Activated naive CD8-positive, alpha-beta T cell (primary cell): ENCODE data around the gene ZBTB20.

ENCODE experiments used
- H3K27ac Mint-ChIP-seq: one replicate; pipeline ENCODE4 v1.8.0; 2021; ENCODE audit warnings: mixed read lengths
- H3K27me3 Mint-ChIP-seq: one replicate; pipeline ENCODE4 v1.8.0; 2021; ENCODE audit warnings: mixed read lengths
- H3K36me3 Mint-ChIP-seq: one replicate; pipeline ENCODE4 v1.8.0; 2021; ENCODE audit warnings: mixed read lengths
- H3K4me1 Mint-ChIP-seq: one replicate; pipeline ENCODE4 v1.8.0; 2021; ENCODE audit warnings: low read depth, mixed read lengths
- H3K4me3 Mint-ChIP-seq: one replicate; pipeline ENCODE4 v1.8.0; 2021; ENCODE audit warnings: mild to moderate bottlenecking, mixed read lengths
- H3K9me3 Mint-ChIP-seq: one replicate; pipeline ENCODE4 v1.8.0; 2021; ENCODE audit warnings: low read depth, mixed read lengths

Gene ZBTB20

DNA sequence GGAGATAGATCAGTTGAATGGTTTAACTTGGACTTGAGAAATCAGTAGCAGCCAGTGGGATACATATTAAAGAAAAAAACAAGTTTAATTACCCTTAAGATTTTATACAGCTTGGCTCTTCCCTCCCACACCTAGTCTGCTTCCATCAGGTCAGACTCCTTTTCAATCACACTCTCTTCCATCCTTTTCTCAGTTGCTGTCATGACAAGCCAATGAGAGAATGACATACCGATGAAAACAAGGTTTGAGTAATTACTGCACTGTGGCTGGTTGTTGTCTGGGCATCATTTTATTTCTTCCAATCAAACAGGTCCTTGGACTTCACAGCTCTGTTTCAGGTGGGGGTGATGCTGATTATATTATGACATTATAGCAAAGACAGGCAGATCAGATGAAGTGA is 424.6 kb downstream of the ZBTB20 start:
- Mint-ChIP-seq H3K4me3 (no peak overlapping the region), H3K4me1 (peaks cover 52% of the 10 kb centered on the region), H3K27me3 (no peaks in the 10 kb centered on the region), H3K9me3 (no peaks in the 10 kb centered on the region), H3K36me3 (peaks cover 14% of the 10 kb centered on the region), H3K27ac (no peak overlapping the region)

DNA sequence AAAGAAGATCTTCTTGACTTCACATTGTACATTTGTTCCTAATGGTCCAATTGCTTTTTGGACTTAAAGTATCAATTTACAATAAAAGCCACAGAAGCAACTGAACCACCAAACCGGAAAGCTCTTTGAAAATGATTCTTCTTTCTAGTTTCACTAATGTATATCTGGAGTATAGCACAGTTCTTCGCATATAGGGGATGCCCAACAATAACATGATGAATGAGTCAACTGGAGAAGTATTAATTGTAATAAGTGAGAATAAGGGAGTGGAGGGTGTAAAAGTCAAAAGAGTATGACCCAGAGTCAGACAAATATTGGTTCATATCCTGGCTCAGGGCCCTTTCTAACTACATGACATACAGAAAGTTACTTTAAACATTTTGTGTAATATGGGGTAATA is 425.2 kb downstream of the ZBTB20 start:
- Mint-ChIP-seq H3K27me3 (no peaks in the 10 kb centered on the region), H3K27ac (no peak overlapping the region), H3K9me3 (no peaks in the 10 kb centered on the region), H3K36me3 (peaks cover 14% of the 10 kb centered on the region), H3K4me1 (peaks cover 54% of the 10 kb centered on the region), H3K4me3 (no peak overlapping the region)

DNA sequence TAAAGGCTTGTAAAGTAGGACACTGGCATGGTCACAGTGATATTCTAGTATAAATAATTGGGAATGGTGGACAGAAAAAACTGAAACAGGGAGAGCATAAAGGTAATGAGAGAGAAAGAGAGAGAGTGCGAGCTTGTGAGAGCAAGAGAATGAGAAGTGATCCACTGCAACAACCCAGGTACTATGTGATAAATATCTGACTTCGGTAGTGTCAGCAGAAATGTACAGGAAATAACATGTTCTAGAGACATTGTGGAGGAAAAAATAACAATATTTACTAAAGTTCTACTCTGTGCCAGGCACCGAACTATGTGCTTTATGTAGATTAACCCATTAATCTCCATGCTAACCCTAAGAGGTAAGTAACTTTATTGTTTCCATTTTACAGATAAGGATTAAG is 425.9 kb downstream of the ZBTB20 start:
- H3K36me3 Mint-ChIP-seq = peaks cover 14% of the 10 kb centered on the region
- H3K27me3 Mint-ChIP-seq = no peaks in the 10 kb centered on the region
- H3K27ac Mint-ChIP-seq = no peak overlapping the region
- no peaks in the 10 kb centered on the region for H3K9me3 Mint-ChIP-seq
- H3K4me3 Mint-ChIP-seq = no peak overlapping the region
- H3K4me1 Mint-ChIP-seq = peaks cover 56% of the 10 kb centered on the region

DNA sequence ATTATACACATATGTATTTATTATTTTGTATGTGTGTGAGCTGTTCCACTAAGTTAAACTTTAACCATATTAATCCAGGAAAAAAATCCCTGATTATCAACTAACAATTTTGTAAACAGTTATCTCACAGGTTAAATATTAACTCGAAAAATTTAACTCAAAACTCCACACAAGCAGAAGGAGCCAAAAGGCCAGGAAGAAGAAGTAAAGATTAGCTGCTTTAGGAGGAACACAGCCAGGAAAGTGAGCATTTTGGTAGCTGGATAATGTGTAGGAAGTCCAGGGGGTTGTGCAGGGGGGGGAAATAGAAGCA is 428.2 kb downstream of the ZBTB20 start:
- peaks cover 54% of the 10 kb centered on the region for H3K4me1 Mint-ChIP-seq
- H3K36me3 Mint-ChIP-seq = peaks cover 13% of the 10 kb centered on the region
- no peaks in the 10 kb centered on the region for H3K27me3 Mint-ChIP-seq
- no peaks in the 10 kb centered on the region for H3K9me3 Mint-ChIP-seq
- H3K27ac Mint-ChIP-seq = no peak overlapping the region
- no peak overlapping the region for H3K4me3 Mint-ChIP-seq

DNA sequence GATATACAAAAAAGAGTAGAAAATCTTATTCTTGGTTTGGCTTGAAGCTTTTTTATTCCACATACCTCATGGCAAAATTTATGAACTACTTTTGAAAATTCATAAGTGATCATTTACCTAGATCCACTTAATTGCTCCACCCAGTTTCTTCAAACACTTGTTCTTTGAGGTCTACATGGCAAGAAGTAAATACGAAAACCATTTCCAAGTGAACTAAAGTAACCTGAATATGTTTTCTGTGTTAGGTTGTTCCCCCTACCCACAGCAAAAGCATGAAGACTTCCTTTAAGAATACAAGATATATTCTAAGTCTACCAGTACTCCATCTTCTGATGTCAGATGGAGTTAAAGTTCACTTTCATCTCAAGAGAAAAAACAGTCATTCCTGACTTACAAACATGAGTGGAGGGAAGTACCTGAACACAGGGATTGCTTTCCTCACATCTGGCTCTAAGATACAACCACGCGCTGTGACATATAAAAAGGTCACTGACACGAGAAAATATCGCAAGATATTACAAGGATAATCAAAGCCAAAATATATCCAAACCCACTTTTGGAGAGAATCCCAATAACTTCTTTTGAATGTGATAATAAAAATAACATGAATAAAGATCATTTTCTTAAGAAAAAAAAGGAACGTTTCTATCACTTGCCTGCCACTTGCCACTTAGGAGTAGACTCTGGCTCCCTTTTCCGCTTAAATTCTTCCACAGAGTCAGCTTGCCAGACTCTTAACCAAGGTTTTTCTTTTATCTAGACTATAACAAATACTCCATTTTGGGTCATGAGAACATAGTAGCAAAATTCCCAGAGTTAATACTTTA is 428.8 kb downstream of the ZBTB20 start:
- H3K4me3 Mint-ChIP-seq = no peak overlapping the region
- H3K36me3 Mint-ChIP-seq = peaks cover 14% of the 10 kb centered on the region
- H3K27ac Mint-ChIP-seq = no peak overlapping the region
- peaks cover 53% of the 10 kb centered on the region for H3K4me1 Mint-ChIP-seq
- H3K27me3 Mint-ChIP-seq = no peaks in the 10 kb centered on the region
- H3K9me3 Mint-ChIP-seq = no peaks in the 10 kb centered on the region

DNA sequence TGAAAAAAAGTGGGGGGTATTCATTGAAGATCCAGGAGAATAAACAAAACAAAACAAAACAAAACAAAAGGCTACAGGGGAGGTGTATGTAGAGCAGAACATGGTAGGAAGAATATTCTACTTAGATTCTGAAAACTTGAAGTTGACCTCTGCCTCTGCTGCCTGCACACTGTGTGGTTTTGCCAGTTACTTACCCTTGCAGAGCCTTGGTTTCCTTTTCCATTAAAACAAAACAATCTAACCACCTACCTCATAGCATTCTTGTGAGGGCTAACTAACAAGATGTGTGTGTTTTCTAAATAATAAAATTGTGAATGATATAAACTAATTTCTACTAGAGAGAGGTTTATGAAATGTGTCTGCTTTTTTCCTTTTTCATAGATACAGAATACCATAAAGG is 430.2 kb downstream of the ZBTB20 start:
- no peak overlapping the region for H3K4me3 Mint-ChIP-seq

DNA sequence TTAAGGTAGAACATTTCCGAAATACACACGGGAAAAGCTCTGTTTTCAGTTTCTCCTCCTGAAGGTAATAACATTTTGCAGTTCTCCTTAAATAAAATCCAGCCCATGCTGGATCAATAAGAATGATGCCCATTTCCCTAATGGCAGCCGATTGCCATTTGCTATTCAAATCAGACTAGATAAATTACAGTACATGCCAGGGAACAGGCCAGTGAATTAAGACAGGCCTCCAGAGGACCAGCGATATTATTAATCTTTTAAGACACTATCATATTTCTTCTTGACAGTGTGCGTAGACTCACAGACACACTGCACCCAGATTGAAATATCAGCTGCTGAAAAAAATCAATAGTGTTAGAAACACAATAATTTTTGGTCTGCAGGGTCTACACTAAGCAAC is 431.0 kb downstream of the ZBTB20 start:
- H3K36me3 Mint-ChIP-seq = peaks cover 13% of the 10 kb centered on the region
- no peaks in the 10 kb centered on the region for H3K9me3 Mint-ChIP-seq
- H3K4me1 Mint-ChIP-seq = peaks cover 34% of the 10 kb centered on the region
- no peak overlapping the region for H3K27ac Mint-ChIP-seq
- no peak overlapping the region for H3K4me3 Mint-ChIP-seq
- H3K27me3 Mint-ChIP-seq = no peaks in the 10 kb centered on the region

More for the DNA sequence above, 430.2 kb downstream of the ZBTB20 start:
- H3K4me1 Mint-ChIP-seq = peaks cover 42% of the 10 kb centered on the region
- no peaks in the 10 kb centered on the region for H3K27me3 Mint-ChIP-seq
- peaks cover 12% of the 10 kb centered on the region for H3K36me3 Mint-ChIP-seq
- H3K9me3 Mint-ChIP-seq = no peaks in the 10 kb centered on the region
- H3K27ac Mint-ChIP-seq = no peak overlapping the region

DNA sequence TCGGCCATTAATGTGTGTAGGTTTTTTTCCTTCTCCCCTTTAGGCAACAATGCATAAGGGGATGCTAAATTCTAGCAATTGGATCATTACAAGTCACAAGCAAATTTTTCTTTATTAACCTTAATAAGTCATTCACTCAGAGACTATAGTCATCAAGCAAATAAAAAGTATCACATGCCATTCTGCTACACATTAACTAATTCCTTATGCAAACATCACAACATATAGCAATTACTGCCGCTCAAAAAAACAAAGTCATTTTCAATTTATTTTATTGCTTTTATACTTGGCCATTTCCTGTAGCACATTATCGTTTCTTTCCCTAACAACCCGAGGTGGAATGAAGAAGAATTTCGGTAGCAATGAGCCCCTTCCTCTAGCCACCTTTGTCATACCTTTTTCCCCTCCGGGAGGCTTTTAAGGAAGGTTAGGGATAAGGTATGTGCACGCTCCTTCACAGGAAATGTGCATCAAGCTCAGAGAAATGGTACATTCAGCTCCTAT is 432.1 kb downstream of the ZBTB20 start:
- Mint-ChIP-seq H3K4me3 (no peak overlapping the region), H3K9me3 (no peaks in the 10 kb centered on the region), H3K4me1 (peaks cover 26% of the 10 kb centered on the region), H3K27me3 (no peaks in the 10 kb centered on the region), H3K36me3 (peaks cover 23% of the 10 kb centered on the region), H3K27ac (no peak overlapping the region)

DNA sequence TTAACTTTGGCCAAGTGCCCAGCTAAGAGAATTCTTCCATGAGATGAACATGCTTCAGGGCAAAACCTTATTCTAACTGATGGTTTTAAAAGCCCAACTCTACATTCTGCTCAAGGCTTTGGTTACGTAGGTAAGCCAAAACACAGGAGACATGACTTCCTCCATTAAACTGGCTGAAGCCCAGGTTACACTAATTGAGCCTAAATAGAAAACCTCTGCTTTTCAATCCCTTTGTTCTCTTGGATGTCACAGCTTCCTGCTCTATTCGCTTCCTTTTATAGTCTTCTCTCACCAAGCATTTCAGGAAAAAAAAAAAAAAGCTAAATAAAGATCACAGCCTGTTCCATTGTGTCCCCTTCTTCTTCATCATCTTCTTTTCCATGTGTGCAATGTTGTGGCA is 432.9 kb downstream of the ZBTB20 start:
- Mint-ChIP-seq H3K4me1 (peaks cover 23% of the 10 kb centered on the region), H3K4me3 (no peak overlapping the region), H3K27ac (no peak overlapping the region), H3K36me3 (peaks cover 27% of the 10 kb centered on the region), H3K9me3 (no peaks in the 10 kb centered on the region), H3K27me3 (no peaks in the 10 kb centered on the region)

DNA sequence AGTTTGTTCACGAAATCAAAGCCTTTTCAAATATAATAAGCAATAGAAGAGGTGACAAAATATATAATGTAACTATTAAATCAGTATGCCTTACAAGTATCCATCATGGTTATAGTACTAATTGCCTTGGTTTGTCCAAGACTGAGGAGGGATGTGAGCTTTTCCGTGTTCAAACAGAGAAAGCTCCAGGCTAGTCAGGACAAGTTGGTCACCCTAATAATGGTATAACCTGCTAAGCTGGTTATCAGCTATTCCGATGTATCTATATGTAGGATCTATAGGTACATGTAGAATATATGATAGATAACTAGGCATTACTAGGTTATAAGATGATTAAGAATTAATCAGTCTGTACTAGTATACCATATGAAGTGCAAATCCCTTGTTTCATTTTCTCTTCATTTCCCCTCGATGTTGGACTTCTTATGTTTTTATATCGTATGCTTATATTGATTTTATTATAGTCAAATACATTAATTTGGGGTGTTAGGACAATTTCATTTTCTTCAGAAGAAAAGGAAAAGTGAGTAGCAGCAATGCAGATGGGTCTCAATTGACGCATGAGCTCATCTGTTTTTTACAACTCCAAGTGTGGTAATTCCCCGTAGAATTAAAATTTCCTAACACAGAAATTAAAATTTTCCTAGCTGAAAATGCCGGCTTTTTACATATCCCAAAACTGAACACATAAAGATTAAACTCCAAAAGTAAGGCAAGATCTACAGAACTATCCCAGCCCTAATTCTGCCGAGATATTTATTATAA is 434.2 kb downstream of the ZBTB20 start:
- Mint-ChIP-seq H3K27me3 (no peaks in the 10 kb centered on the region), H3K4me3 (no peak overlapping the region), H3K27ac (no peak overlapping the region), H3K9me3 (no peaks in the 10 kb centered on the region), H3K36me3 (peaks cover 26% of the 10 kb centered on the region), H3K4me1 (peaks cover 17% of the 10 kb centered on the region)

DNA sequence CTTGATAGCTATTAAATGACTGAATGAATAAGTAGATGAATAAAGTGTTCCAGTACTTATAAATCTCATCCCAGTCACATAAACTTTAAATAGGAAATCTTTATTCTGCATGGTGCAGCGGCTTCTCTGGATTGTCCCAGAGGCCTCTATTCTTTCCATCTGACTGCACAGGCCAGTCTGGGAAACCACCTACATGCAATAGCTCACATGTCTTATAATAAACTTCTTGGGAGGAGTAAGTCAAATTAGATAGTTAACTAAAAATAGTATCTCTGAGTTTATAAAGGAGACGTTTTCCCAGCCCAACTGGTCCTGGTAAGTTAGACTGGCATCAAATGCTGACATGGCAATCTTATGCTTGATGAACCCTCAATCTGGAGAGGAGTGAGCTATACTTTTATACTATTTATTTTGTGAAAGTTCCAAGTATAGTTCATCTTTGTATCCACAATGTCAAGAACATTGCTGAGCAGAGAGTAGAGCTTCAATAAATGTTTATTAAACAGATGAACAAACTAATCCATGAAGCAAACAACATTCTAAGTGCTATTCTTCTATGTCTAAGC is 435.7 kb downstream of the ZBTB20 start:
- Mint-ChIP-seq H3K9me3 (no peaks in the 10 kb centered on the region), H3K27ac (no peak overlapping the region), H3K4me3 (no peak overlapping the region), H3K4me1 (peaks cover 22% of the 10 kb centered on the region), H3K36me3 (peaks cover 21% of the 10 kb centered on the region), H3K27me3 (no peaks in the 10 kb centered on the region)

DNA sequence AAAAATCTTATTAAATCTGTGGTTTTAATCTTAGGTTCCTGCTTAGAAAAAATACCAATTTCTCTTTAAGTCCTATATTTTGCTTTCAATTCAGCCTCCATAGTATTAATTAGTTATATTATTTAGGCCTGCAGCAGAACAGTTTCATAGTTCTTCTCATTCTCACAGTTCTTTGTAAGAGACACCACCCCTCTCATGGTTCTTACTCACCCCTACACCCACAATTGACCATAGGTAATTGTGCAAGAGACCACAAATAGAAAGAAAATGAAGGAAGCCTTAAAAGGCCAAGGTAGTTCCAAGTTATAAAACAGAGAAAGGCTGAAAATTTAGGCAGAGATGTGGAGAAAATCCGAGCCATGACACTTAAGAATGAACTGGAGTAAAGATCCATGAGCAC is 438.0 kb downstream of the ZBTB20 start:
- no peaks in the 10 kb centered on the region for H3K27me3 Mint-ChIP-seq
- peaks cover 26% of the 10 kb centered on the region for H3K4me1 Mint-ChIP-seq
- peaks cover 26% of the 10 kb centered on the region for H3K36me3 Mint-ChIP-seq
- no peak overlapping the region for H3K27ac Mint-ChIP-seq
- no peaks in the 10 kb centered on the region for H3K9me3 Mint-ChIP-seq
- H3K4me3 Mint-ChIP-seq = no peak overlapping the region

DNA sequence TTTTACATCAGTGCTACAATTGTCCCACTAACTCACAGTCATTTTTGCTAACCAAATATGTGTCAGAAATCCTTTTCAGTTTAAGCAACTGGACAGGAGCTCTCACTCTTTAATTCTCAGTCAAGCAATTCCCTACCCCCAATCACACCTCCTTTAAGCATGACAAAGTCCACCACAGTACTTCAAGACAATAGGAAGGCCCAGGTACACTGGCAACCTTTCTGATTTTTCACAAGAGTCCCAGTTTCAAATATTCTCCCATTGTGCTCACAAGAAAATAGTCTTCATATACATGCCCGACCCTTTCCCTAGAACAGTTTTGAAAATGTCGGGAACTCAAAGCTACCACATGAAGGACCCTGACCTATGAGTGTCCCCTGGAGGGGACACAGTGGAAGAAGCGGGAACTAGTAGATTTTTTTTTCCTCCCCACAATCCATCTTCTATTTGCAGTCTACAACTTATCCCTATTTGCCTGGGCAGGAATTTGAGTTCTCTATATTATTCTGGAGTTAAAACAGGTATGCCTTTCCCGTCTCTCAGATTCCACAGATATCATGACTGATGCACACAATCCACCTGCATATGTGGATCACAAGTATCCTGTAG is 439.7 kb downstream of the ZBTB20 start:
- peaks cover 26% of the 10 kb centered on the region for H3K4me1 Mint-ChIP-seq
- H3K36me3 Mint-ChIP-seq = peaks cover 28% of the 10 kb centered on the region
- no peaks in the 10 kb centered on the region for H3K27me3 Mint-ChIP-seq
- H3K27ac Mint-ChIP-seq = no peak overlapping the region
- H3K9me3 Mint-ChIP-seq = no peaks in the 10 kb centered on the region
- no peak overlapping the region for H3K4me3 Mint-ChIP-seq

DNA sequence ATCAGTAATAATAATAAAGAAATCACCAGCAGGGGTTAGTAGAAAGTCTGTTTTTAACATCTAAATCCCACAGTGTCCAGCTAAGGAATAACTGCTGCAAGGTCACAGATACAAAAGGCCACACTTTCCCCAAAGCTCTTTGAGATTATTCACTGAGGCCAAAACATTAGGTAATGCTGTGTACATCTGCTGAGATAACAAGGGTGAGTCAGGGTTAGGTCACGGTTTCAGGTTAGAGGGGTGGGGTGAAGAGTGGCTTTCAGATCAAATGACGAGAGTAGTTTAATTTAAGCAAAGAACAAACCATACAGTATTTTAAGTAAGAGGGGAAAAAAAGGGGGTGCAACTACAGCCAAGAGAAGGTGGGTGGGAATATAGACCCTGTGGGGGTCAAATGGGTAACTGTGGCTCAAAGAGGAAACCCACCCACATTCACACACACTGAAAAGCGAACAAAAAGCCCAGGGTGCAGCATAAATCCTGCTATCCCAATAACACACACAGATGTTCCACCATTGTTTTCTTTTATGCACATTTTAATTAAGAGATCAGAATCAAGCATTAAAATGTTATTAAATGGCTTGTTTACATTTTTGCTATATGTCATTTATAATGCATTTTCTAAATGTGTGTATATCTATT is 440.4 kb downstream of the ZBTB20 start:
- Mint-ChIP-seq H3K9me3 (no peaks in the 10 kb centered on the region), H3K27me3 (no peaks in the 10 kb centered on the region), H3K4me1 (peaks cover 26% of the 10 kb centered on the region), H3K36me3 (peaks cover 28% of the 10 kb centered on the region), H3K4me3 (no peak overlapping the region), H3K27ac (peak overlapping the region; percentile 8)
